Activated CD4-positive, alpha-beta T cell treated with anti-CD3 and anti-CD28 coated beads, Interleukin-2, amount 10 ng/mL, durations not matched to agents 7 days and 5 days (primary cell): Measurements from ENCODE around the gene TRMT1. TPM values are rescaled to one million over a fixed set of nuclear protein-coding genes. Genes with fewer than 3 reads are reported as not detected.
A peak's percentile ranks its signal among the peaks of the same experiment; 100 is the strongest.

Experiments used
- CTCF ChIA-PET: fragments of 350-600 bp; sonication (Branson Sonifier 250); formaldehyde crosslinking; loops from one replicate; lab custom pipeline; 2021; ENCODE audit warnings: antibody characterized with exemption; lab: Charles Lee
- POLR2A ChIA-PET: fragments of 350-600 bp; sonication (Branson Sonifier 250); formaldehyde crosslinking; loops from one replicate; lab custom pipeline; 2021; ENCODE audit warnings: antibody characterized with exemption; lab: Charles Lee
- DNase-seq: peaks from one replicate; pipeline ENCODE4 v3.0.0-alpha.2; 2020
- H3K27ac Mint-ChIP-seq: one replicate; pipeline ENCODE4 v1.8.0; 2021; ENCODE audit warnings: mild to moderate bottlenecking, moderate library complexity, mixed read lengths
- H3K27me3 Mint-ChIP-seq: one replicate; pipeline ENCODE4 v1.8.0; 2021; ENCODE audit warnings: mixed read lengths
- H3K36me3 Mint-ChIP-seq: one replicate; pipeline ENCODE4 v1.8.0; 2021; ENCODE audit warnings: low read depth, mixed read lengths
- H3K4me1 Mint-ChIP-seq: one replicate; pipeline ENCODE4 v1.8.0; 2021; ENCODE audit warnings: mixed read lengths
- H3K4me3 Mint-ChIP-seq: one replicate; pipeline ENCODE4 v1.8.0; 2021; ENCODE audit warnings: mild to moderate bottlenecking, moderate library complexity, mixed read lengths
- H3K9me3 Mint-ChIP-seq: one replicate; pipeline ENCODE4 v1.8.0; 2021; ENCODE audit warnings: mixed read lengths
- total RNA-seq, 2 experiments: library from RNA; stranded (reverse); gene quantifications; one replicate each; pipeline ENCODE4 v1.2.3, GENCODE V29; 2021

TRMT1 gene
- total RNA-seq, 2 experiments from 2014 or later: 44.7 to 58.3 TPM

DNA sequence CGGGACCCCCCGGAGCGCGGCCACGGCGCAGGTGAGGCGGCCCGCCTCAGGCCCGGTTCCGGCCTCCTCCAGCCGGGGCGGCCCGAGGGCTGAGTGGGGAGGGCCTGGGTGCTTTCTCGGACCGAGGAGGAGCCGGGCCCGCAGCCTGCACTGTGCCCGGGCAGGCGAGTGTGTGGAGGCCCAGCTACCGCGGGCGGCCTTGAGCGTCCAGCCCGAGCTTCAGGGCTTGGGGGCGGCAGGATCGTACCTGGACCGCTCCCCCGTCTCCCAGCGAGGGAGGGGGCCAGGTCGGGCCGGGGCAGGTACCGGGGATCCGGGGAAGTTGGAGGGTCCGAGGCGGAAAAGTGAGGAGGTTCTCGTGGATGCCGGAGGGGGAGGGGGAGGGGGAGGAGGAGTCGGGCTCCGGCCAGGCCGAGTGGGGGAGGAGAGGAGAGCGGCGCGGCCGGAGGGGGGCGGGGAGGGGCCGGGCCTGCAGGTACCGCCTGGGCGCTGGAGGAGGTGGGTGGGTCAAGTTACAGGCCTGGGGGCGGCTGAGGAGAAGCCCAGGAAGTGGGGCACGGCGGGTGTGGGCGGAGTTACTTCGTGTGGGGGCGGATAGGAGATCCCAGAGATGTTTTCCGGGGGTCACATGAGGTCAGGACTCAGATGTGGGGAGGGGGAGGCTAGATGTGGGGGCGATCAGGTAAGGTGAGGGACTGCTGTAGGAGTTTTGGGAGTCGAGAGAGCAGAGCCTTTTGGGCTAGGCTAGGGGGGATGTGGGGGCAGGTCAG lies 2.1 kb upstream of the TRMT1 start:
- peak; percentile 53 for DNase-seq
- peaks cover 53% of the 10 kb centered on the region for H3K4me1 Mint-ChIP-seq
- peak overlapping the region; percentile 79 for H3K4me3 Mint-ChIP-seq
- H3K27me3 Mint-ChIP-seq: no peaks in the 10 kb centered on the region
- H3K36me3 Mint-ChIP-seq: peaks cover 12% of the 10 kb centered on the region
- CTCF ChIA-PET: interaction anchor here (0.6 to 3.2 kb wide), 7 partner anchors 10 to 153 kb away, joined by 3 to 22 read pairs (median 5); partner anchors contain the start of genes IER2 and STX10
- POLR2A ChIA-PET: no interaction called here
- no peaks in the 10 kb centered on the region for H3K9me3 Mint-ChIP-seq
- peak overlapping the region; percentile 81 for H3K27ac Mint-ChIP-seq

DNA sequence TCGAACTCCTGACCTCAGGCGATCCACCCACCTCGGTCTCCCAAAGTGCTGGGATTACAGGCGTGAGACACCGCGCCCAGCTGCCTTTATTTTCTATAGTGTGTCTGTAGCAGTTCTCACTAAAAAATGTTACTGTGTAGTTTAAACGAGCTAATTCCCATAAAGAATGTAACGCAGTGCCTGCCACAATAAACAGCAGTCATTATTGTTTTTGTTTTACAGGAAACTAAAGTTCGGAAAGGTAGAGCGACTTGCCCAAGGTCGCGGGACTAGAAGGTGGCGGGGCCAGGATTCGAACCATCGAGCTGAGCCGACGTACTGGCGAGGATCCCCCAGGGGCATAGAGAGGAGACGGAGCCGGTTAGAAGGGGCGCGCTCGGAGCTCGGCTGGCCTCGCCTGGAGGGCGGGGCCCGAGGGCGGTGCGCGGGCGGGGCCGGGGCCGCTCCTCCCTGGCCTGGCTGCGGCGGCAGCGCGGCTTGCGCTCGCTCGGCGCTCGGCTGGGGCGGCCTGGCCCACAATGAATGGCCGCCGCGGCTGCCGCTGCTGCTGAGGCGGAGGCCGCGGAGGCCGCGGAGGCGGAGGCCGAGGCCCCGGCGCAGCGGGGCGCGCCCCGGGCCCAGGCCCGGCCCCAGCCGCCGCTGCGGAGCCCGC lies 1.4 kb upstream of the TRMT1 start, which contains the start of gene NACC1:
NACC1 (plus strand) TSS at position 493 of the 652 bp plus-strand sequence. CDS start 16,944 bp downstream, outside the sequence.
- Mint-ChIP-seq H3K4me1 (peaks cover 48% of the 10 kb centered on the region), H3K36me3 (peaks cover 12% of the 10 kb centered on the region), H3K27me3 (no peaks in the 10 kb centered on the region), H3K9me3 (no peaks in the 10 kb centered on the region), H3K27ac (peak within 1 kb of the TSS; percentile 95), H3K4me3 (peak within 1 kb of the TSS; percentile 93)
- DNase-seq: peak; percentile 87
- CTCF ChIA-PET: interaction anchor here (0.6 to 3.2 kb wide), 6 partner anchors 11 to 153 kb away, joined by 3 to 22 read pairs (median 6); partner anchors contain the start of genes IER2 and STX10
- POLR2A ChIA-PET: interaction anchor here (0.5 kb wide), 1 partner anchor 35 kb away, joined by 3 read pairs; no protein-coding TSS in a partner anchor

DNA sequence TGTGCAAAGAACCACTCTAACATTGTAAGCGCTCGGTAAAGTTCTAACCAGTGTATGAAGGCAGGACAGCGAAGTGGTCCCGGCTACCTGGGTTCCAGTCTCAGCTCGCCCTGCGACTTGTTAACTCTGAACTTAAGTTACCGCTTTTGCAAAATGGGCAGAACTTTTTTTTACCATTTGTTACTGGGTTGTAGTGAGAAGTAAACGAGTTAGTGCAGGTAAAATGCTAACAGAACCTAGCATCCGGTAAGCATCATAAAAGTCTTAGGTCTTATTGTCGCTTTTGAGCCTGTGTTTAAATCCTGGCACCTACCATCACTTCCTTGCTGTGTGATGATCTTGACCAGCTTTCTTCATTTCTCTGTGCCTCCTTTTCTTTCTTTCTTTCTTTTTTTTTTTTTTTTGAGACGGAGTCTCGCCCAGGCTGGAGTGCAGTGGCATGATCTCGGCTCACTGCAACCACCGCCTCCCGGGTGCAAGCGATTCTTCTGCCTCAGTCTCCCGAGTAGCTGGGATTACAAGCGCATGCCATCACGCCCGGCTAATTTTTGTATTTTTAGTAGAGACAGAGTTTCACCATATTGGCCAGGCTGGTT lies 734 bp upstream of the TRMT1 start:
- Mint-ChIP-seq H3K27me3 (no peaks in the 10 kb centered on the region), H3K27ac (peak overlapping the region; percentile 95), H3K36me3 (peaks cover 12% of the 10 kb centered on the region), H3K4me3 (peak overlapping the region; percentile 93), H3K4me1 (peaks cover 47% of the 10 kb centered on the region), H3K9me3 (no peaks in the 10 kb centered on the region)
- POLR2A ChIA-PET: interaction anchor here (0.5 kb wide), 1 partner anchor 36 kb away, joined by 3 read pairs; no protein-coding TSS in a partner anchor
- CTCF ChIA-PET: interaction anchor here (1.1 to 3.2 kb wide), 4 partner anchors 11 to 33 kb away, joined by 5 to 22 read pairs (median 8); partner anchors contain the start of genes IER2 and STX10
- DNase-seq: no peak

DNA sequence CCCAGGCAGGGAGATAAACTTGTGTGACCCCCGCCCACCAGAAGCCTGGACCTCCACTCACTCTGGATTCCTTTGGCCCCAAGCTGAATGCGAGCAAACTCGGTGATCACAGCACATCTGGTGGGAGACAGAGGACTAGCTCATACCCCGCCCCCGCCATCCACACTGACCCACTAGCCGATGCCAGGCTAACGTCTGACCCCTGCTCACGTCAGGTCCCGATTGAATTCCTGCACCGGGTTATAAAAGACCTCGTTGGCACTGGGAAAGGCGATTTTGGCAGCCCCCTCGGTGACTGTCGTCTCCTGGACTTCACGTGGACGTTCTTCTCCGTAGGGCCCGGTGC lies 631 bp downstream of the TRMT1 start:
- DNase-seq: no peak
- Mint-ChIP-seq H3K4me3 (peak overlapping the region; percentile 93), H3K27me3 (no peaks in the 10 kb centered on the region), H3K36me3 (peaks cover 8% of the 10 kb centered on the region), H3K9me3 (no peaks in the 10 kb centered on the region), H3K4me1 (peaks cover 39% of the 10 kb centered on the region), H3K27ac (peak overlapping the region; percentile 95)
- POLR2A ChIA-PET: no interaction called here
- CTCF ChIA-PET: interaction anchor here (0.7 to 3.2 kb wide), 2 partner anchors 11 to 29 kb away, joined by 3 to 22 read pairs; no protein-coding TSS in a partner anchor

DNA sequence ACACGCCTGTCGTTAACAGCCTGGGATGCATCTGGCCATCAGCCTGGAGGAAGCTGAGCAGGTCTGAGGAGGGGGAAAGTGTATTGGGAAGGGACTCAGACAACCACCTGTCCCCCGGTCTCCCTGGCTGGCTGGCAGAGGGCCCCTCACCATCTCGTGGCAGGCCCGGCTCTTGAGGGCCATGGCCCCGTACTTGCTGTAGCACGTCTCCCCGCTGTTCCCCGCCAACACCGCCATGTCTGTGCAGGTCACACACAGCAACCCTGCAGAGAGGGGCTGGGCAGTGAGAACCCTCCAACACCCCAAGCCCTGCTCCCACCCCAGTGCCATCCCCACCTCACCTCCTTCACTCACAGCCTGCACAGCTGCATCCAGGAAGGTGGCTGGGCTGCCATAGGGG lies 4.0 kb downstream of the TRMT1 start:
- DNase-seq: no peak
- Mint-ChIP-seq H3K27ac (no peak overlapping the region), H3K4me3 (no peak overlapping the region), H3K9me3 (no peaks in the 10 kb centered on the region), H3K4me1 (peaks cover 16% of the 10 kb centered on the region), H3K36me3 (peaks cover 5% of the 10 kb centered on the region), H3K27me3 (no peaks in the 10 kb centered on the region)
- ChIA-PET POLR2A (no interaction called here), CTCF (interaction anchor here (2.4 kb wide), 1 partner anchor 8 kb away, joined by 14 read pairs; no protein-coding TSS in a partner anchor)

DNA sequence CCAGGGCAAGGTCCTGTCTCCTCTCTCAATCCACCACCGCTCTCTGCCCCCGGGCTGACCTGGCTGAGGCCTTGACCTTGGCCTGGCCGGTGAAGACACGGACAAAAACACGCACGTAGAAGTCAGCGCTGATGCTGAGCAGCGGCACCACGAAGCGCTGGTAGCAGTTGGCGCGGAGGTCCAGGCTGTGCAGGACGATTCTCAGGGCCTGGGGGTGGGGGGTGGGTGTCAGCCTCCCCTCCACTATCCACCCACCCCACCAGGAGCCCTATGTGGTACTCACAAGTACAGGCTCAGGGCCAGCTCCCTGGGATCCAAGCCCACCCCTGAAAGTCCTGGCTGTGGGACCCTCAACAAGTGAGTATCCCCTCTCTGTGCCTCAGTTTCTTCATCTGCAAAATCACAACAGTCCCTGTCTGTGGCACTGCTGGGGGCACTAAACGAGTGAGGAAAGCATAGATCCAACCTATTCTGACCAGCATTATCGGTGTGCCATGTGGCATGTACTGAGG lies 6.4 kb downstream of the TRMT1 start:
- CTCF ChIA-PET: no interaction called here
- no peak for DNase-seq
- peaks cover 6% of the 10 kb centered on the region for H3K36me3 Mint-ChIP-seq
- POLR2A ChIA-PET: no interaction called here
- no peak overlapping the region for H3K4me3 Mint-ChIP-seq
- no peaks in the 10 kb centered on the region for H3K27me3 Mint-ChIP-seq
- no peak overlapping the region for H3K27ac Mint-ChIP-seq
- peaks cover 11% of the 10 kb centered on the region for H3K4me1 Mint-ChIP-seq
- H3K9me3 Mint-ChIP-seq: no peaks in the 10 kb centered on the region

DNA sequence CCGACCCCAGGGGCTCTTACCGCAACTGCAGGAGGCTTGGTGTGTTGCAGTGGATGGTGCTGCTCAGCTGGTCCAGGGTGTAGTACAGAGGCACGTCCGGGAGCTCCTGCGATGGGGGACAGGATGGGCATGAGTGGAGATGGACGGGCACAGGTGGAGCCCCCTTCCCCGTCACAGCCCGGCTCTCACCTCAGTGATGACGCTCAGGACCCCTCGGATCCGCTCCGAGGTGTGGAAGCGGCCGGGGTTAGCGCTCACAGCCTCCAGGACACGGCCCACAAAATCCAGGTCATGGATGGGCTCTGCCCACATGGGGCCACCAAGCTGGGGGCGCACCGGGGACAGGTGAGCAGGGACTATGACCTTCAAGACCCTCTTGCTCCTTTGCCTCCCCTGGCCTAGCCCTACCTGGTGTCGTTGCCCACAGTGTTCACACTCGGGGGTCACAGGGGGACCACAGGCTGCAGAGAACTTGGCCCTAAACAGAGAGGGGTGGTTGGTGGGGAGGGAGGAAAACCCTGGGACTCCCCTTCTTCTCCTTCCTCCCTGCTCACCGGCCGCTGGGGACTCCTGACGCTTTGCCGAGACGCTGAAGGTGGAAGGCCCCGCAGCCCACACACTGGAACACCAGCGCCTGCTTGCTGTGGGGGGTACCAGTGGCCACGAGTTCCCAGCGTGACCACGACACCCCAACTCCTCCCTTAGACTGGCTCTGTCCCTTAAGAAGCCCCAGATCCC lies 7.0 kb downstream of the TRMT1 start:
- Mint-ChIP-seq H3K4me3 (no peak overlapping the region), H3K27ac (no peak overlapping the region), H3K4me1 (peaks cover 12% of the 10 kb centered on the region), H3K36me3 (peaks cover 4% of the 10 kb centered on the region), H3K9me3 (no peaks in the 10 kb centered on the region), H3K27me3 (no peaks in the 10 kb centered on the region)
- no peak for DNase-seq
- ChIA-PET CTCF (interaction anchor here (0.5 kb wide), 1 partner anchor 247 kb away, joined by 5 read pairs; no protein-coding TSS in a partner anchor), POLR2A (interaction anchor here (0.6 to 0.8 kb wide), 2 partner anchors 26 to 144 kb away, joined by 4 to 5 read pairs; no protein-coding TSS in a partner anchor)

DNA sequence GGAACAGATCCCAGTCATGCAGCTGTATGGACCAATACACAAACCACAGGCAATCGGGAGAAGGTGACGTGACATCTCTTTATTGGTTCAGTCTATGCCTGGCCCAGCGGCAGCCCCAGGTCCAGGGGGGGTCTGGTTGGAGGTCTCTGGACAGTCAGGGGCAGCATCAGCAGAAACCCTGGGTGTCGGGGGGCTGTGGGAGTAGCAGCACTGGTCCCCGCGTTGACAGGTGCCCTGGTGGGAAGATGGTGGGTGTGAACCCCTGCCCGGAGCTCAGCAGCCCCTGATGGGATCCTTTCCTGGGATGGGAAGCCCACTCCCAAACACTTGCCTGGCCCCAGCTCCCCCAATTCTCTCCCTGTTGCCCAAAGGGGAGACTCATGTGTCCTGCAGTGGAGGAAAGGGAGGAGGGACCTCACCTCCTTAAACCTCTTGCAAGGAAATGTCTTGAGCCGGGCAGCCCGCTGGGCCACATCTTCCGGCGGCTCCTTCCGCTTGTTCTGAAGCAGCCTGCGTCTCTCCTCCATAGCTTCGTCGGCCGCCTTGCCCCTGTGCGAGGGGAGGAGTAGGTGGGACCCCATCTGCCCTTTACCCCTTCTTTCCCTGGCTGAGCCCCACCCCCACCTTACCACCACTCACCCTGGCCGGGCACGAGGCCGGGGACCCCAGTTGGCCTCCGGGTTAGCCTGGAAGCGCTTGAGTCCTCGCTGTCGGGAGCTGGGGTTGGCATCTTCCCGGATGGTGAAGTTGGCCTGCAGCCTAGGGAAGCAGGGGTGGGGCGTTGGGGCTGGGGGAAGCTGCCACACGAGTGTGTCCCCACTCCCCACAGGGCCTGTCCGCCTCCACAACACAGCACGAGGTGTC lies 11.5 kb downstream of the TRMT1 start:
- peak overlapping the region; percentile 92 for H3K27ac Mint-ChIP-seq
- ChIA-PET CTCF (interaction anchor here (0.6 to 3.5 kb wide), 17 partner anchors 8 to 710 kb away, joined by 3 to 23 read pairs (median 5); partner anchors contain the start of genes NACC1 and TRMT1), POLR2A (interaction anchor here (0.5 kb wide), 1 partner anchor 108 kb away, joined by 3 read pairs; no protein-coding TSS in a partner anchor)
- DNase-seq: peak; percentile 44
- peak overlapping the region; percentile 82 for H3K4me3 Mint-ChIP-seq
- H3K27me3 Mint-ChIP-seq: peaks cover 6% of the 10 kb centered on the region
- no peaks in the 10 kb centered on the region for H3K9me3 Mint-ChIP-seq
- peaks cover 5% of the 10 kb centered on the region for H3K36me3 Mint-ChIP-seq
- peaks cover 31% of the 10 kb centered on the region for H3K4me1 Mint-ChIP-seq

DNA sequence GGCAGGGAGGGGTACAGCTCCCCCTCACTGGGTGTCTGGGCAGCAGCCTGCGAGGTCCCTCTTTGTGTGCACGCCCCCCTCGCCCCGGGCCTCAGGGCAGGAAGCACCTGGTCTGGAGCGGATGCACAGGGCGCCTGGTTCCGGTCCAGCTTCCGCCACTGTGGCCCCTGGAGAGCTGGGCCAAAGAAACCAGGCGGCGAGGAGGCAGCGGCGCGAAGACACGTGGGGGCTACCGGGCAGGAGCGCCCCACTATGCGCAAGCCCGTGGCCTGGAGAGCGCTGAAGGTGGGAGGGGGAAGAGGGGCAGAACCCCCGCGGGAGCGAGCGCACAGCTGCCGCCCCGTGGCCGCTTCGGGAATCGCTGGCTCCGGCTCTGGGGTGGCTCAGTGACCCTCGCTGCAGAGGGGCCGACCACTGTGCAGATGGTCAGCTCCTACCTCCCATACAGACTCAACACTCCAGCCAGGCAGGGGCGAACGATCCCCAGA lies 12.1 kb downstream of the TRMT1 start:
- DNase-seq: peak; percentile 62
- H3K9me3 Mint-ChIP-seq: no peaks in the 10 kb centered on the region
- H3K27me3 Mint-ChIP-seq: peaks cover 6% of the 10 kb centered on the region
- ChIA-PET CTCF (interaction anchor here (0.6 to 3.5 kb wide), 16 partner anchors 9 to 139 kb away, joined by 3 to 23 read pairs (median 5); partner anchors contain the start of genes NACC1 and TRMT1), POLR2A (no interaction called here)
- H3K36me3 Mint-ChIP-seq: peaks cover 7% of the 10 kb centered on the region
- H3K4me1 Mint-ChIP-seq: peaks cover 38% of the 10 kb centered on the region
- peak overlapping the region; percentile 82 for H3K4me3 Mint-ChIP-seq
- H3K27ac Mint-ChIP-seq: peak overlapping the region; percentile 92

DNA sequence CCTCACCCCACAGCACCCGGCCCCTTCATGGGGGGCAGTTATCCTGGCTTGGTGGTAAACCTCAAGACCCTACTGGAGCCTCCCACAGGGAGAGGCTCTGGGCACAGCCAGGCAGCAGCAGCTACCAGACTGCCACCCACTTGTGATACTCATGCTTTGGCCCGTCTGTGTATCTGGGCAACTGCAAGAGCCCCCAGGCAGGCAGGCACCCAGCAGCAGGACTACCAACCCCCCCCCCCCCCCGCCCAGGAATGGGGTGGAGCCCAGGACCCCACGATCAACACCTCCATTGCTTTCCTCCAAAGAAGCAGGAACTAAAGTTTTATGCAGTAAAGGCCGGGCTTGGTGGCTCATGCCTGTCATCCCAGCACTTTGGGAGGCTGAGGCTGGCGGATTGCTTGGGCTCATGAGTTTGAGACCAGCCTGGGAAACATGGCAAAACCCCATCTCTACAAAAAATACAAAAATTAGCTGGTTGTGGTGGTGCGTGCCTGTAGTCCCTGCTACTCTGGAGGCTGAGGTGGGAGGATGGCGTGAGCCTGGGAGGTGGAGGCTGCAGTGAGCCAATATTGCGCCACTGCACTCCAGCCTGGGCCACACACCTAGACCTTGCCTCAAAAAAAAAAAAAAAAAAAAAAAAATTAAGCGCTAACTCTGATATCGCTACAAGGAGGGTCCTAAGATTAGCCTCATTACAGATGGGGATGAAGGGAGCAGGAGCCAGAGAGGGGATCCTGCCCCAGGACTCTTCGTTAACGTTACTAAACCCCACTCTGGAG lies 12.8 kb downstream of the TRMT1 start:
- ChIA-PET POLR2A (no interaction called here), CTCF (interaction anchor here (0.6 to 3.5 kb wide), 17 partner anchors 9 to 684 kb away, joined by 3 to 23 read pairs (median 5); partner anchors contain the start of genes NACC1 and TRMT1)
- H3K36me3 Mint-ChIP-seq: peaks cover 7% of the 10 kb centered on the region
- peak overlapping the region; percentile 82 for H3K4me3 Mint-ChIP-seq
- H3K27ac Mint-ChIP-seq: no peak overlapping the region
- no peaks in the 10 kb centered on the region for H3K9me3 Mint-ChIP-seq
- DNase-seq: no peak
- peaks cover 8% of the 10 kb centered on the region for H3K27me3 Mint-ChIP-seq
- H3K4me1 Mint-ChIP-seq: peaks cover 41% of the 10 kb centered on the region
